Mucosa of stomach (tissue), 1 donor: ENCODE measurements around the gene LUC7L.
"Not testable (repeated sequence)": the region's sequence is repeated elsewhere in the genome, so short reads cannot be mapped to it uniquely, and the experiment has no call there.

Experiments
- H3K27me3 ChIP-seq: one replicate; pipeline ENCODE4 v1.7.0; 2013; ENCODE audit warnings: mild to moderate bottlenecking, low read length; ENCODE audit not compliant: control insufficient read depth, insufficient read depth
- H3K36me3 ChIP-seq: one replicate; pipeline ENCODE4 v1.7.0; 2013; ENCODE audit warnings: low read length; ENCODE audit not compliant: control insufficient read depth, insufficient read depth
- H3K4me1 ChIP-seq: one replicate; pipeline ENCODE4 v1.7.0; 2013; ENCODE audit warnings: mild to moderate bottlenecking, low read length; ENCODE audit not compliant: control insufficient read depth, insufficient read depth
- H3K4me3 ChIP-seq: one replicate; pipeline ENCODE4 v1.7.0; 2013; ENCODE audit warnings: low read length
- H3K9ac ChIP-seq: one replicate; pipeline ENCODE4 v1.7.0; 2013; ENCODE audit warnings: mild to moderate bottlenecking, low read length, moderate library complexity
- H3K9me3 ChIP-seq: one replicate; pipeline ENCODE4 v1.7.0; 2013; ENCODE audit warnings: mild to moderate bottlenecking, low read length, moderate library complexity; ENCODE audit not compliant: control insufficient read depth
- donor health status: Pancreatic carcinoma.

LUC7L gene

GRCh38 chr16:153129-153521, 76.1 kb downstream of the LUC7L start:
- not testable (repeated sequence) for H3K4me3 ChIP-seq, H3K9me3 ChIP-seq, H3K9ac ChIP-seq, H3K36me3 ChIP-seq
- Histone ChIP-seq H3K4me1 (peaks cover 11% of the 10 kb centered on the region), H3K27me3 (peaks cover 24% of the 10 kb centered on the region)

GRCh38 chr16:152141-153128, 76.8 kb downstream of the LUC7L start, which contains the start of gene HBZ:
TSS of gene HBZ (plus strand) at chr16:152644. CDS start at chr16:152910, 266 bp downstream.
- Histone ChIP-seq H3K27me3 (peaks cover 24% of the 10 kb centered on the region), H3K36me3 (no peaks in the 10 kb centered on the region), H3K4me3 (no peak within 1 kb of the TSS), H3K9me3 (no peaks in the 10 kb centered on the region), H3K9ac (no peak within 1 kb of the TSS), H3K4me1 (peaks cover 11% of the 10 kb centered on the region)

- H3K36me3 ChIP-seq, result no peaks in the 10 kb centered on the region
Observed at GRCh38 chr16:149024-149660, 80.1 kb downstream of the LUC7L start.

DNA sequence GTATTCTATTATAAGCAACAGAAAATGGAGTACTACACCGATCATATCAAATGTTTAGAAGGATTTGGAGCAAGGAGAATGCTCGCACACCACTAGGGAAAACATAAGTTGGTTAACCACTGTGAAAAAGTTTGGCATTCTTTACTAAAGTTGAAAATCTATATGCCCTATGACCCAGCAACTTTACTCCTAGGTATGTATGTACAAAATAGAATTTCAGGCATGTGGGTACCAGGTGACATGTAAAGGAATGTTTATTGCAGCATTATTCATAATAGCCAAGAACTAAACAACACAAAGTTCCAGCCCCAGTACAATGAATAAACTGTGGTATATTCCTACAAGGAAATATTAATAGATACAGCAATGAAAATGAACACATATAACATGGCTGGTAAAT, 82.6 kb downstream of the LUC7L start:
- Histone ChIP-seq H3K36me3 (no peaks in the 10 kb centered on the region), H3K4me3 (no peak overlapping the region), H3K9ac (no peak overlapping the region), H3K4me1 (no peaks in the 10 kb centered on the region), H3K27me3 (peaks cover 20% of the 10 kb centered on the region), H3K9me3 (no peaks in the 10 kb centered on the region)

More at GRCh38 chr16:149024-149660, 80.1 kb downstream of the LUC7L start:
- no peak overlapping the region for H3K4me3 ChIP-seq
- no peak overlapping the region for H3K9ac ChIP-seq
- H3K4me1 ChIP-seq, result peaks cover 4% of the 10 kb centered on the region
- H3K9me3 ChIP-seq, result no peaks in the 10 kb centered on the region
- peaks cover 17% of the 10 kb centered on the region for H3K27me3 ChIP-seq

DNA sequence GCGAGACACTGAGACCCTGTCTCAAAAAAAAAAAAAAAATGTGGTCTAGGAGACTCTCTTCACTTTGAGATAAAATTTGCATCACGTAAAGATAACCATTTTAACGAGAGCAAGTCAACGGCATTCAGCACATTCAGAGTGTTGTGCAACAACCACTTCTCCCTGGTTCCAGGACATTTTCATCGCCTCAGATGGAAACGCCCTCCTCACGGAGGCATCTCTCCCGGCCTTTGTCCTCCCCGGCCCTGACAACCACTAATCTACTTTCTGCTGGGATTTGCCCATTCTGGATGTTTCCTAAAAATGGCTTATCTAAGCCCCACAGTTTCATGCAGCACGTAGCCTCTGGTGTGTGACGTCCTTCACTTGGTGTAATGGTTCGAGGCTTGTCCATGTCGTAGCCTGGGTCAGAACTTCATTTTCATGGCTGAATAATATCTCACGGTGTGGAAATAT, 84.4 kb downstream of the LUC7L start:
- Histone ChIP-seq H3K4me3 (no peak overlapping the region), H3K36me3 (no peaks in the 10 kb centered on the region), H3K9me3 (no peaks in the 10 kb centered on the region), H3K9ac (no peak overlapping the region), H3K27me3 (peaks cover 20% of the 10 kb centered on the region), H3K4me1 (no peaks in the 10 kb centered on the region)

GRCh38 chr16:143456-143855, 85.8 kb downstream of the LUC7L start:
- H3K9me3 ChIP-seq, result no peaks in the 10 kb centered on the region
- H3K9ac ChIP-seq, result no peak overlapping the region
- H3K27me3 ChIP-seq, result peaks cover 10% of the 10 kb centered on the region
- no peak overlapping the region for H3K4me3 ChIP-seq
- H3K4me1 ChIP-seq, result no peaks in the 10 kb centered on the region
- H3K36me3 ChIP-seq, result no peaks in the 10 kb centered on the region

DNA sequence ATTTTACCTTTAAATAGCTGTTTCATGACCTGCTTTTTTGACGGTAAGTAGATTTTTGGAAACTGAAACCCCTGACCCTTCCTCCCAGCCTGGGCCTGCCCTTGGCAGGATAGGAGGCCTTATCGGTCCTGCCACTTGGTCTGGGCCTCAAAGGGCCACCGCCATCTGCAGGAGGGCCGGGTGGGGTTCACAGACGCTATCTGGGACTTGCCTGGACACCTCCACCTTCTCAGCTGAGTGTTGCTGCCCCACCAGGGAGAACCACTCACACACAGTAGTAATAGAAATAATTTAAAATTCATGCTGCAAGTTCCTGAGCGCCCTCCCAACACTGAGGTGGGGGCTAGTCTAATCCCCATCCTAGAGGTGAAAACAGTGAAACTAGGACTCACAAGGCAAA, 86.2 kb downstream of the LUC7L start:
- no peak overlapping the region for H3K9ac ChIP-seq
- H3K27me3 ChIP-seq, result peaks cover 7% of the 10 kb centered on the region
- H3K4me1 ChIP-seq, result no peaks in the 10 kb centered on the region
- H3K36me3 ChIP-seq, result no peaks in the 10 kb centered on the region
- no peak overlapping the region for H3K4me3 ChIP-seq
- no peaks in the 10 kb centered on the region for H3K9me3 ChIP-seq

GRCh38 chr16:142405-142967, 86.8 kb downstream of the LUC7L start:
- H3K4me1 ChIP-seq, result peaks cover 4% of the 10 kb centered on the region
- H3K27me3 ChIP-seq, result peaks cover 7% of the 10 kb centered on the region
- H3K36me3 ChIP-seq, result no peaks in the 10 kb centered on the region
- no peak overlapping the region for H3K4me3 ChIP-seq
- no peak overlapping the region for H3K9ac ChIP-seq
- H3K9me3 ChIP-seq, result no peaks in the 10 kb centered on the region

- Histone ChIP-seq H3K9me3 (no peaks in the 10 kb centered on the region), H3K9ac (no peak overlapping the region), H3K27me3 (peaks cover 7% of the 10 kb centered on the region), H3K4me3 (no peak overlapping the region), H3K36me3 (no peaks in the 10 kb centered on the region), H3K4me1 (peaks cover 7% of the 10 kb centered on the region)
Observed at GRCh38 chr16:140175-140857, 88.9 kb downstream of the LUC7L start.
